Measurements from ENCODE around the gene CYRIA. TPM values are rescaled to one million over a fixed set of nuclear protein-coding genes. Genes with fewer than 3 reads are reported as not detected.

The CYRIA gene
- total RNA-seq, 1 experiment from 2014 or later, result 0.35 TPM

- Mint-ChIP-seq H3K4me1 (ENCODE audit: insufficient read depth, unreplicated experiment) (no peaks in the 10 kb centered on the region), H3K4me3 (ENCODE audit: unreplicated experiment) (no peak overlapping the region), H3K27me3 (ENCODE audit: insufficient read depth, unreplicated experiment) (peaks cover 17% of the 10 kb centered on the region), H3K36me3 (ENCODE audit: insufficient read depth, unreplicated experiment) (no peaks in the 10 kb centered on the region), H3K9me3 (ENCODE audit: unreplicated experiment) (no peaks in the 10 kb centered on the region), H3K27ac (ENCODE audit: low read depth, unreplicated experiment) (no peak overlapping the region)
- TF ChIP-seq CTCF (IDR thresholded peaks at IDR 0.05; ENCODE audit: unreplicated experiment), result no peak
- BruUV-seq (replicated peaks), result no TSS peak
- intact Hi-C loops (cut with micrococcal nuclease), result loop anchor here (10.0 kb wide), 1 partner anchor 50 kb away; no protein-coding TSS in a partner anchor
- no peak for DNase-seq (ENCODE audit: unreplicated experiment)
- ChIA-PET POLR2A (interaction anchor here (1.6 kb wide), 1 partner anchor 19 kb away, joined by 6 read pairs; the partner anchor contains the start of gene CYRIA), CTCF (no interaction called here)
These were observed 19.2 kb upstream of the CYRIA start for GRCh38 chr2:16684676-16685339.

- Mint-ChIP-seq H3K27ac (ENCODE audit: low read depth, unreplicated experiment) (no peak overlapping the region), H3K4me1 (ENCODE audit: insufficient read depth, unreplicated experiment) (no peaks in the 10 kb centered on the region), H3K9me3 (ENCODE audit: unreplicated experiment) (no peaks in the 10 kb centered on the region), H3K36me3 (ENCODE audit: insufficient read depth, unreplicated experiment) (no peaks in the 10 kb centered on the region), H3K27me3 (ENCODE audit: insufficient read depth, unreplicated experiment) (peaks cover 10% of the 10 kb centered on the region), H3K4me3 (ENCODE audit: unreplicated experiment) (no peak overlapping the region)
- no TSS peak for BruUV-seq (replicated peaks)
- POLR2A ChIA-PET, result interaction anchor here (0.7 to 1.6 kb wide), 2 partner anchors 17 to 27 kb away, joined by 3 to 6 read pairs; partner anchors contain the start of gene CYRIA
- intact Hi-C loops (cut with micrococcal nuclease), result loop anchor here (10.0 kb wide), 1 partner anchor 51 kb away; no protein-coding TSS in a partner anchor
- TF ChIP-seq CTCF (IDR thresholded peaks at IDR 0.05; ENCODE audit: unreplicated experiment), result no peak
- CTCF ChIA-PET, result interaction anchor here (0.6 to 1.1 kb wide), 3 partner anchors 19 to 75 kb away, joined by 3 to 4 read pairs (median 3); no protein-coding TSS in a partner anchor
- DNase-seq (ENCODE audit: unreplicated experiment), result no peak
These were observed 17.9 kb upstream of the CYRIA start for GRCh38 chr2:16683576-16683975.

- no peaks in the 10 kb centered on the region for H3K9me3 Mint-ChIP-seq (ENCODE audit: unreplicated experiment)
- H3K27me3 Mint-ChIP-seq (ENCODE audit: insufficient read depth, unreplicated experiment), result peaks cover 10% of the 10 kb centered on the region
- intact Hi-C loops (cut with micrococcal nuclease), result loop anchor here (10.0 kb wide), 1 partner anchor 52 kb away; no protein-coding TSS in a partner anchor
- BruUV-seq (replicated peaks), result no TSS peak
- no peak for DNase-seq (ENCODE audit: unreplicated experiment)
- TF ChIP-seq CTCF (IDR thresholded peaks at IDR 0.05; ENCODE audit: unreplicated experiment), result no peak
- no peak overlapping the region for H3K27ac Mint-ChIP-seq (ENCODE audit: low read depth, unreplicated experiment)
- no peaks in the 10 kb centered on the region for H3K4me1 Mint-ChIP-seq (ENCODE audit: insufficient read depth, unreplicated experiment)
- ChIA-PET CTCF (interaction anchor here (0.7 to 1.2 kb wide), 3 partner anchors 60 to 74 kb away, joined by 3 to 4 read pairs (median 3); no protein-coding TSS in a partner anchor), POLR2A (interaction anchor here (0.7 kb wide), 1 partner anchor 30 kb away, joined by 3 read pairs; no protein-coding TSS in a partner anchor)
- no peak overlapping the region for H3K4me3 Mint-ChIP-seq (ENCODE audit: unreplicated experiment)
- H3K36me3 Mint-ChIP-seq (ENCODE audit: insufficient read depth, unreplicated experiment), result no peaks in the 10 kb centered on the region
These were observed 16.9 kb upstream of the CYRIA start for GRCh38 chr2:16682431-16683118.

GRCh38 chr2:16680781-16681180 is 15.1 kb upstream of the CYRIA start:
- ChIA-PET CTCF (interaction anchor here (0.6 kb wide), 1 partner anchor 62 kb away, joined by 3 read pairs; no protein-coding TSS in a partner anchor), POLR2A (interaction anchor here (1.2 kb wide), 1 partner anchor 58 kb away, joined by 5 read pairs; no protein-coding TSS in a partner anchor)
- no peak for DNase-seq (ENCODE audit: unreplicated experiment)
- intact Hi-C loops (cut with micrococcal nuclease), result loop anchor here (10.0 kb wide), 1 partner anchor 54 kb away; no protein-coding TSS in a partner anchor
- no TSS peak for BruUV-seq (replicated peaks)
- TF ChIP-seq CTCF (IDR thresholded peaks at IDR 0.05; ENCODE audit: unreplicated experiment), result no peak
- Mint-ChIP-seq H3K4me1 (ENCODE audit: insufficient read depth, unreplicated experiment) (no peaks in the 10 kb centered on the region), H3K9me3 (ENCODE audit: unreplicated experiment) (no peaks in the 10 kb centered on the region), H3K27me3 (ENCODE audit: insufficient read depth, unreplicated experiment) (peaks cover 10% of the 10 kb centered on the region), H3K4me3 (ENCODE audit: unreplicated experiment) (no peak overlapping the region), H3K27ac (ENCODE audit: low read depth, unreplicated experiment) (no peak overlapping the region), H3K36me3 (ENCODE audit: insufficient read depth, unreplicated experiment) (no peaks in the 10 kb centered on the region)
